Liver (tissue), 9 donors: ENCODE data around the gene TBL1XR1. TPM values are rescaled to one million over a fixed set of nuclear protein-coding genes. Genes with fewer than 3 reads are reported as not detected.
A peak's percentile ranks its signal among the peaks of the same experiment; 100 is the strongest.

Experiments used
- DNase-seq: peaks from one replicate; pipeline ENCODE4 v3.0.0-alpha.2; 2017; ENCODE audit warnings: low spot score
- H3K27ac ChIP-seq, 2 donors: one replicate each; pipeline ENCODE4 v1.7.0; 2013; ENCODE audit warnings: inconsistent platforms in 2 of 2, low read length in 2 of 2, control low read depth in 1 of 2, low read depth in 1 of 2, mild to moderate bottlenecking in 1 of 2
- H3K27me3 ChIP-seq, 4 donors: one replicate each; pipeline versions ENCODE4 v1.6.1 to v1.7.0; 2013; ENCODE audit warnings: low read length in 3 of 4, inconsistent platforms in 1 of 4, mild to moderate bottlenecking in 1 of 4, moderate library complexity in 1 of 4; ENCODE audit not compliant: control insufficient read depth in 4 of 4, insufficient read depth in 4 of 4
- H3K36me3 ChIP-seq, 4 donors: one replicate each; pipeline versions ENCODE4 v1.6.1 to v1.7.0; 2013; ENCODE audit warnings: low read length in 3 of 4, mild to moderate bottlenecking in 3 of 4, low read depth in 1 of 4, moderate library complexity in 1 of 4; ENCODE audit not compliant: control insufficient read depth in 4 of 4, insufficient read depth in 3 of 4
- H3K4me1 ChIP-seq, 4 donors: one replicate each; pipeline versions ENCODE4 v1.6.1 to v1.7.0; 2013; ENCODE audit warnings: low read length in 3 of 4, mild to moderate bottlenecking in 3 of 4, moderate library complexity in 1 of 4; ENCODE audit not compliant: control insufficient read depth in 4 of 4, insufficient read depth in 4 of 4
- H3K4me3 ChIP-seq, 3 donors: one replicate each; pipeline versions ENCODE4 v1.6.1 to v1.7.0; 2013; ENCODE audit warnings: low read length in 3 of 3, control low read depth in 1 of 3, low read depth in 1 of 3, mild to moderate bottlenecking in 1 of 3
- H3K9ac ChIP-seq, 2 donors: one replicate each; pipeline ENCODE4 v1.7.0; 2013; ENCODE audit warnings: low read length in 2 of 2, mild to moderate bottlenecking in 2 of 2, moderate library complexity in 2 of 2, control low read depth in 1 of 2, low read depth in 1 of 2
- H3K9me3 ChIP-seq, 4 donors: one replicate each; pipeline versions ENCODE4 v1.6.1 to v1.7.0; 2013; ENCODE audit warnings: low read length in 3 of 4; ENCODE audit not compliant: control insufficient read depth in 4 of 4
- CTCF ChIP-seq: fragments of 150-350 bp; IDR thresholded peaks from 2 replicates; pipeline ENCODE4 v1.5.1; 2017; ENCODE audit warnings: improper control_type of control experiment, low read depth, low read length; ENCODE audit not compliant: missing input control
- EGR1 ChIP-seq, 2 donors: IDR thresholded peaks; 2 replicates each; pipeline ENCODE4 v1.6.1; 2016 to 2018; ENCODE audit warnings: antibody characterized with exemption in 2 of 2, low read depth in 2 of 2
- FOXA1 ChIP-seq: IDR thresholded peaks from 2 replicates; pipeline ENCODE4 v1.6.1; 2016; ENCODE audit warnings: antibody characterized with exemption
- GABPA ChIP-seq, 2 donors: IDR thresholded peaks in 1 of 2; conservative IDR thresholded peaks in 1 of 2; 2 replicates each; pipeline ENCODE4 v1.6.1; 2016; ENCODE audit warnings: antibody characterized with exemption in 2 of 2, mild to moderate bottlenecking in 1 of 2, moderate library complexity in 1 of 2
- HNF4A ChIP-seq, 2 donors: conservative IDR thresholded peaks; 2 replicates each; pipeline ENCODE4 v1.6.1; 2016; ENCODE audit warnings: antibody characterized with exemption in 2 of 2, mild to moderate bottlenecking in 2 of 2
- HNF4G ChIP-seq: IDR thresholded peaks from 2 replicates; pipeline ENCODE4 v1.6.1; 2016; ENCODE audit warnings: antibody characterized with exemption
- JUND ChIP-seq, 2 donors: IDR thresholded peaks; 2 replicates each; pipeline ENCODE4 v1.6.1; 2016; ENCODE audit warnings: antibody characterized with exemption in 2 of 2
- MAX ChIP-seq: IDR thresholded peaks from 2 replicates; pipeline ENCODE4 v1.6.1; 2016; ENCODE audit warnings: antibody characterized with exemption
- NR2F2 ChIP-seq: IDR thresholded peaks from 2 replicates; pipeline ENCODE4 v1.6.1; 2016; ENCODE audit warnings: antibody characterized with exemption
- RAD21 ChIP-seq, 2 donors: IDR thresholded peaks; 2 replicates each; pipeline ENCODE4 v1.6.1; 2016; ENCODE audit warnings: antibody characterized with exemption in 2 of 2, mild to moderate bottlenecking in 2 of 2
- REST ChIP-seq: IDR thresholded peaks from 2 replicates; pipeline ENCODE4 v1.6.1; 2016; ENCODE audit warnings: antibody characterized with exemption, mild to moderate bottlenecking
- RXRA ChIP-seq, 2 donors: IDR thresholded peaks; 2 replicates each; pipeline ENCODE4 v1.6.1; 2017 to 2018; ENCODE audit warnings: antibody characterized with exemption in 2 of 2, mild to moderate bottlenecking in 1 of 2
- SP1 ChIP-seq: IDR thresholded peaks from 2 replicates; pipeline ENCODE4 v1.6.1; 2018; ENCODE audit warnings: antibody characterized with exemption, mild to moderate bottlenecking
- YY1 ChIP-seq: IDR thresholded peaks from 2 replicates; pipeline ENCODE4 v1.6.1; 2016; ENCODE audit warnings: antibody characterized with exemption, mild to moderate bottlenecking
- ZBTB33 ChIP-seq: IDR thresholded peaks from 2 replicates; pipeline ENCODE4 v1.6.1; 2016; ENCODE audit warnings: antibody characterized with exemption
- WGBS: extraction: QIAGEN DNeasy Blood & Tissue Kit; methylation state at CpG from one replicate; pipeline ENCODE4 v1.1.7; 2013; 5-methylcytosine and 5-hydroxymethylcytosine counted together
- polyA plus RNA-seq, 2 donors: library from polyadenylated mRNA; stranded (reverse) in 1 of 2; unstranded in 1 of 2; fragments of 200-250 nt in 1 of 2; fragments of >200 nt in 1 of 2; fragmentation: Nextera tagmentation in 1 of 2; extraction: Ambion mirVana in 1 of 2; gene quantifications; one replicate each; pipeline versions ENCODE4 v1.2.1 to v1.2.3, GENCODE V29; 2013 to 2015
- total RNA-seq, 2 donors: library from RNA; depleted of rRNA; stranded (reverse); fragments of >200 nt; gene quantifications; one replicate each; pipeline ENCODE4 v1.2.3, GENCODE V29; 2014
- donor health status: healthy.
- donor health status: healthy.
- donor health status: healthy.
- donor health status: healthy.
- donor health status: healthy.

The TBL1XR1 gene
- total and polyA plus RNA-seq, 4 donors, result 10.3 to 65.9 (median 33.2) TPM

GRCh38 chr3:177050501-177051237 is 146.6 kb downstream of the TBL1XR1 start:
- H3K4me1 ChIP-seq, result peaks cover 0 to 5% (median 2%) of the 10 kb centered on the region in 4 donors
- no peak overlapping the region for H3K9ac ChIP-seq
- H3K4me3 ChIP-seq, result no peak overlapping the region
- peaks cover 3 to 24% (median 13%) of the 10 kb centered on the region in 4 donors for H3K36me3 ChIP-seq
- TF ChIP-seq YY1 (no peak), ZBTB33 (no peak), EGR1 (IDR thresholded peaks at IDR 0.05; ENCODE audit: low read depth in 2 of 2) (no peak), MAX (no peak), SP1 (no peak), GABPA (IDR thresholded peaks at IDR 0.05 in 1 of 2, conservative IDR thresholded peaks at IDR 0.05 in 1 of 2) (no peak), CTCF (peak; percentile 60), RAD21 (IDR thresholded peaks at IDR 0.05) (peak; percentile 87 to 89), RXRA (IDR thresholded peaks at IDR 0.05) (no peak), FOXA1 (no peak), HNF4A (conservative IDR thresholded peaks at IDR 0.05) (no peak)
- H3K27me3 ChIP-seq, result no peaks in the 10 kb centered on the region
- DNase-seq, result no peak
- H3K9me3 ChIP-seq, result no peaks in the 10 kb centered on the region
- 50% methylated on average over 5 of the region's 5 CpGs for WGBS
- H3K27ac ChIP-seq, result no peak overlapping the region

GRCh38 chr3:177045767-177046166 is 151.5 kb downstream of the TBL1XR1 start:
- no peak for DNase-seq

More at GRCh38 chr3:177045767-177046166, 151.5 kb downstream of the TBL1XR1 start:
- WGBS, result 91% methylated on average over 2 of the region's 2 CpGs
- peaks cover 3 to 32% (median 23%) of the 10 kb centered on the region in 4 donors for H3K36me3 ChIP-seq
- no peaks in the 10 kb centered on the region for H3K9me3 ChIP-seq
- H3K27ac ChIP-seq, result no peak overlapping the region
- peaks cover 0 to 10% (median 4%) of the 10 kb centered on the region in 4 donors for H3K4me1 ChIP-seq
- H3K9ac ChIP-seq, result no peak overlapping the region
- no peak for TF ChIP-seq RAD21 (IDR thresholded peaks at IDR 0.05)
- TF ChIP-seq MAX, result no peak
- TF ChIP-seq REST, result no peak
- no peak for TF ChIP-seq EGR1 (IDR thresholded peaks at IDR 0.05; ENCODE audit: low read depth in 2 of 2)
- TF ChIP-seq GABPA (IDR thresholded peaks at IDR 0.05 in 1 of 2, conservative IDR thresholded peaks at IDR 0.05 in 1 of 2), result no peak
- no peak for TF ChIP-seq JUND (IDR thresholded peaks at IDR 0.05)
- no peak for TF ChIP-seq FOXA1
- TF ChIP-seq HNF4G, result no peak
- no peak for TF ChIP-seq ZBTB33
- TF ChIP-seq NR2F2, result no peak
- H3K4me3 ChIP-seq, result no peak overlapping the region
- no peaks in the 10 kb centered on the region for H3K27me3 ChIP-seq
